OCI-M2 (cell line): ENCODE results near the gene PSMD12.
"Not testable (repeated sequence)": the region's sequence is repeated elsewhere in the genome, so short reads cannot be mapped to it uniquely, and the experiment has no call there.

Experiments
- DNase-seq: peaks from one replicate; lab custom pipeline; 2025; ENCODE audit not compliant: unreplicated experiment; lab: John Stamatoyannopoulos, UW

Gene PSMD12

DNA sequence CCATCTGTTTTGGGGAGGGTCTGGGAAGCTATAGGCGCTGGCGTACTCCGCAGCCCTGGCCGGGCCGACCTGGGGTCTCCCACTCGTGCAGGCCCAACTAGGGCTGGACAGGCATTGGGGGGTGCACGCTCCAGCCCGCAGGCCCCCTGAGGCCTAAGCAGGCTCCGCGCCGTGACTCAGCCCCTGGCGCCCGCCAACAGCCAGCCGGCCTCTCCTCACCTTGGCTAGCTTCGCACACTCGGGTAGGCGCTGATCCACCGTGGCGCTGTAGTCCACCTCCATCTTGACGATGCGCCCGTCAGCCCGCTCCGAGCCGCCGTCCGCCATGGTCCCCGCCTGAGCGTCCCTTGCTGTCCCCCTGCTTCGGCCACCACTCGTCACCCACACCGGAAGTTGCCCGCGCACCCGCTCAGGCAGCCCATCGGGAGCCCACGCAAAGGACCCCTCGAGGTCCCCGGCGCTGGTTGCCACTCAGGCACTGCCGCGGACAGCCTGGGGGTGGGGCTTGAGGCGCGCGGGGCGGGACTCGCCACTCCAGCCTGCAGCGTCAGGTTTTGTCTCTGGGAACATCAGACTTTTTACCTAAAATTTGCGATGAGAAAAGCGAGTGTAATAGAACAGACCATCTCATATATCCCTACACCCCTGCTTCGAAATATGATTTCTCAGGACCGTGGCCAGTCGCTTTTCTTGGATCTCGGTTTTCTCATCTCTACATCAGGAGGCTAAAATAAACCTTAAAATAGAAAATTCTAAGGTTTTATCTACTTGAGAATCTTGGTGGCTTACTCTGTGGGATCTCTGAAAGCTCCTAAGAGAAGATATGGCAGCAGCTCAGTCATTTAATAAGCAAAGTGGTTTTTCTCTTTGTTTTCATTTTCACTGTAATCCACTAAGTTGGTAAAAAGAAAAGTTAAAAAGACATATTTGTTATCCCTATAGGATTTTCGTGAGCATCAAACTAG, at the start of gene PSMD12:
PSMD12 (minus strand) TSS at position 385 of the 965 bp plus-strand sequence; CDS start at position 327, 58 bp downstream.
- no peak for DNase-seq

GRCh38 chr17:67415291-67415690, 48.9 kb upstream of the PSMD12 start:
- no peak for DNase-seq

DNA sequence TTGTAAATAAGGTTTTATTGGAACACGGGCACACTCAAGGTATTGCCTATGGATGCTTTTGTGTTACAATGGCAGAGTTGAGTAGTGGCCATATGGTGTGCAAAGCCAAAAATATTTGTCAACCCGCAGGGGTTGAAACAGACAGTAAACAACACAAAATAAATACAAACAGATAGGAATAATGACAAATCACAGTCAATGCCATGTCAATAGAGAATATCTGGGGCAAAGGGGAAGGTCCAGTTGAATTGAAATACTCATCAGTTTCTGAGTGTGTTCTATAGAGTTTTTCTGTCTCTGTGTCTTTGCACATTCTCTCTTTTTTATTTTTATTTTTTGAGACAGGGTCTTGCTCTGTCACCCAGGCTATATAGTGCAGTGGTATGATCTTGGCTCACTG, 48.2 kb upstream of the PSMD12 start:
- DNase-seq: no peak

DNA sequence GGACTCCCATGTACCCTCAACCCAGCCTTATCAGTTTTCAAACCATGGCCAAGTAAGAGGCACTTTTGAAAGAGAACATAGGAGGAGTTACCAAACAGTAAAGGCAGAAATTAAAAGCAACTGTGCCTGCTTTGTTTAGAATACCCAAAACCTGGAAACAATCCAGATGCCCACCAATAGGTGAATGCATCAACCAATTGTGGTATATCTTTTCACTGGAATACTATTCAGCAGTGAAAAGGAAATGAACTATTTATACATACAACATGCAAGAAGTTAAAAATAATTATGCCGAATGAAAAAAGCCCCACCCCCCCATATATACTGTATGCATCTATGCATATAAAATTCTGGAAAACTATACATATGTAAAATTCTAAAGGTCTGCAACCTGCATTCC, 47.8 kb upstream of the PSMD12 start:
- no peak for DNase-seq

DNA sequence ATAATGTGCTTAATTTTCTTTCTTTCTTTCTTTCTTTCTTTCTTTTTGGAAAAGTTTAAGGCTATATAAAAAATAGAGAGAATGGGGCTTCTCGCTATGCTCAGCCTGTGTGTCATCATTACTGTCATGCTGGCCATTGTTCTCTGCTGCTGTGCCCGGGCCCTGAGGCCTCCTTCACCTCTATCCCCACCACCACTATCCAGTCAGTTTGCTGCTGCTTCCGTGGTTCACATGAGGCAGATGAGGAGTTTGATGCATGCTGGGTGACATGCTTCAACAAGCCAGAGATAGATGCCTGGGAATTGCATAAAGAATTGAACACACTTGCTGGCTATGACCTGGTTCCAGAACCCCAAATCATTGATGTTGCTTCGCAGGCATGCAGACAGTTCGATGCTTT, 47.0 kb upstream of the PSMD12 start:
- DNase-seq: no peak

GRCh38 chr17:67412941-67413340, 46.6 kb upstream of the PSMD12 start:
- no peak for DNase-seq

GRCh38 chr17:67412032-67412431, 45.7 kb upstream of the PSMD12 start:
- no peak for DNase-seq

DNA sequence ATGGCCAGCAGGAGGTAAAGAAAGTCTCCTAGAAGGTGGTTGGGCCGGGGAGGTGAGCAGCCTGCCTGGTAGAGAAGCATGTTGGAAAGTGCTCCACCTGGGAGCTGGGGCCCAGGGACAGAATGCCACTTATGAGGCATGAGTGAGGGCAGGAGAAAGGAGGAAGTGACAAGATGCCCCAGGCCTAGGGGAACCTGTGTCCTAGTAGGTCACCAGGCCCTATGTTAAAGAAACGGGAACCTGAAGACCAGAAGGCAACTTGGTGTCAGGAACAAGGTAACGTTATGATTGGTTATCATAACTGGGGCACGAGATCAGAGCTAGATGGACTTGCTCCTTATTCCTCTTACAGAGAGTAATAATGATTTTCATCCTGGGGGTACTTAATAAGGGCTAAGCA, 45.0 kb upstream of the PSMD12 start:
- no peak for DNase-seq

- not testable (repeated sequence) for DNase-seq
These were observed 42.1 kb upstream of the PSMD12 start for GRCh38 chr17:67408455-67408830.

DNA sequence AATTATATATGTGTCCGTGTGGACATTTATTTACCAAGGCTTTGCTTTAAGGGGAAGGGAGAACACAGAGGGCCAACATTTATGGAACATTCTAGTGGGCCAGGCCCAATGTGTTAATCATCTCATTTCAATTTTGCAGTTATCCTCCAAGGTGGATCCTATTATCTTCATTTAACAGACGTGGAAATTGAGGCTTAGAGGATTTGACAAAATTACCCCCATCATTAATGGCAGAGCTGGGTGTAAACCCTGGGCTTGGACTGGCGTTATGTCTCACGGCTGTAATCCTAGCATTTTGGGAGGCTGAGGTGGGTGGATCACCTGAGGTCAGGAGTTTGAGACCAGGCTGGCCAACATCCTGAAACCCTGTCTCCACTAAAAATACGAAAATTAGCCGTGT, 37.1 kb upstream of the PSMD12 start:
- no peak for DNase-seq

DNA sequence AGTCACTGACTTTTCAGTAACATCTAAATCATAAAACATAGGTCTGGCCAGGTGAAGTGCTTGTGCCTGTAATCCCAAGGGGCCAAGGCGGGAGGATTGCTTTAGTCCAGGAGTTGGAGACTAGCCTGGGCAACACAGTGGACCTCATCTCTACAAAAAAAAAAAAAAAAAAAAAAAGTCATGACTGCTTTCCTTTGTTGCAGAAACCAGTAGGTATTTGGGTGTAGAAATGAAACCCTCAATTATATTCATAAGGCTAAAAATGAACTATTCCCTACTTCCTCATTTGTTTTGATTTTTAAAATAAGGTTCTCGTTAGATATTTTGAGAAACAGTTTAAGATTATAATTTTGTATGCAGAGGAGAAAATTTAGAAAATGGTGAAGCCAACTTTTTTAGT, 36.7 kb upstream of the PSMD12 start:
- no peak for DNase-seq

GRCh38 chr17:67401598-67402504, 35.5 kb upstream of the PSMD12 start:
- no peak for DNase-seq

DNA sequence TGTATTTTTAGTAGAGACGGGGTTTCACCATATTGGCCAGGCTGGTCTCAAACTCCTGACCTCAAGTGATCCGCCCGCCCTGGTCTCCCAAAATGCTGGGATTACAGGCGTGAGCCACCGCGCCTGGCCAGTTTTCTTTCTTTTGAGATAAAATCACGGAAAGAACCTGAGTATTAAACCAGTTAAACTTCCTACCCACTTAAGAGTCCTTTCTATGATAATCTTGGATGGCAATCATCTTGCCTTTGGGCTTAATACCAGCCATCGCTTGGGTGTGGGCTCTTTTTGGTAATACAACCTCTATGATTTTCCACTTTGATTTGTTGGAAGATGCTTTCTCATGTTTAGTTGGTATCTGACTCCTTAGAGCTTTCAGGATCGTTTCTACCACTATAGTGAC, 34.7 kb upstream of the PSMD12 start:
- no peak for DNase-seq

DNA sequence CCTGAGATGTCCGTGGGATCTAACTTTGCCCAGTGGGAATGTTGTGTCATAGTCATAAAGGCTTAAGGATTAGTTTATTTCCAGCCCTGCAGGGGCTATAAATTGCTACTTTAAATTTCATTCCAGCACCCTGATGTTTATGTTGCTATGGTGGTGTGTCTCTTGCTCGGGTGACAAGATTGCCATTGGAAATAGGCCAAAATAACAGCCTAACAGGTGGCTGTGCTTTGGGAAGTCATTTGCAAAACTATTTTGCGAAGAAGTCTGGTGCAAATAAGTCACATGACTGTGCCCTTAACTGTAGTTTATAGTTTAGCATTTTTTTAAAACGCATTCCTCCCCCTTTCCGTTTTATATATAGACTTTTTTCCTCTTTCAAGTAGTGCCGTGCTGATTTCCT, 33.8 kb upstream of the PSMD12 start:
- DNase-seq: no peak

DNA sequence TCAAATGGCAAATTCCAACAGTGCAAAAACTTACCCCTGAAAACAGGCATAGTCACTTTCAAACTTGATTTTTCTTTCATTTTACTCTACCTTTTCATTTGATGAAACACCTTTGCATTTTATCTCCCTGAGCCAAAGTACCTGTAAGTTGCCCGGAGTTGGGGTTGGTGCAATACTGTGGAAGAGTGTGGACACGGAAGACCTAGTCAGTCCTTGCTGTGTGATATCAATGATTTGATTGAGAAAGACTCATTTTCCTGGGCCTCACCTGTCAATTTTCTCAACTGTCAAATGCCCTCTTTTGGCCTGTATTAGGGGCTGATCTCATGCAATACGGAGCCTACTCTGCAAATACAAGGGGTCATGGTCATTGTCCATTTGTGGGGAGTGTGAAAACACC, 33.3 kb upstream of the PSMD12 start:
- no peak for DNase-seq

GRCh38 chr17:67393809-67394397, 27.5 kb upstream of the PSMD12 start:
- no peak for DNase-seq

- DNase-seq: no peak
These were observed 25.7 kb upstream of the PSMD12 start for GRCh38 chr17:67392111-67392510.

DNA sequence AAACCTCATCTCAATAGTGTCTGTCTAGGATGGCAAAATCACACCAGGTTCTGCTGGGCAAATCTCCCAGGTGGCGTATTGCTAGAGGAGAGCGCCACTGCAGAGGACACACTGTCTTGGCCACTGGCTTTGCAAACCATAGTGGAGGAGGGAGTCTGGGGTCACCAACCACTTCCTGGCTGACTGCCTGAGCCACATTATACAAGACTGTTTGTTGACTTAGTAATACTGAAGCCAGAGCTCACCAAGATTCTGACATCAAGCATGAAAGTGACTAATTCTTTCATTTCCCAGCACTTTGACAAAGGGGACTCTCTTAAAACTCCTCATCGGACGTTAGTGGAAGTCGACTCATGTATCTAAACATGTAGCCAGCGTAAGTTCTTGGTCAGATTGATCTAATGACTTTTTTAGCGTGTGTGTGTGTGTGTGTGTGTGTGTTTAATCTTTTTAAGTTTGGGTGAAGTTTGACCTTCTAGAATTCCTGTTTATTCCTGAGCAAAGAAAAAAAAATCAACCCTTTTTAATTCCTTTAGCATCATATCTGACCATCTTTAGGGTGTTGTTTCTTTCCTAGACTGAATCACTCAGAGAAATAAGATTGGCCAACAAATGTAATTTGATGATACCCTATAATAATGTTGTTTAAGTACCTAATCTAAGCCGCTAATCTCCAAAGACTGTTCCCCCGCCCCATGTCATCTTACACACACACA, 24.4 kb upstream of the PSMD12 start:
- DNase-seq: no peak

DNA sequence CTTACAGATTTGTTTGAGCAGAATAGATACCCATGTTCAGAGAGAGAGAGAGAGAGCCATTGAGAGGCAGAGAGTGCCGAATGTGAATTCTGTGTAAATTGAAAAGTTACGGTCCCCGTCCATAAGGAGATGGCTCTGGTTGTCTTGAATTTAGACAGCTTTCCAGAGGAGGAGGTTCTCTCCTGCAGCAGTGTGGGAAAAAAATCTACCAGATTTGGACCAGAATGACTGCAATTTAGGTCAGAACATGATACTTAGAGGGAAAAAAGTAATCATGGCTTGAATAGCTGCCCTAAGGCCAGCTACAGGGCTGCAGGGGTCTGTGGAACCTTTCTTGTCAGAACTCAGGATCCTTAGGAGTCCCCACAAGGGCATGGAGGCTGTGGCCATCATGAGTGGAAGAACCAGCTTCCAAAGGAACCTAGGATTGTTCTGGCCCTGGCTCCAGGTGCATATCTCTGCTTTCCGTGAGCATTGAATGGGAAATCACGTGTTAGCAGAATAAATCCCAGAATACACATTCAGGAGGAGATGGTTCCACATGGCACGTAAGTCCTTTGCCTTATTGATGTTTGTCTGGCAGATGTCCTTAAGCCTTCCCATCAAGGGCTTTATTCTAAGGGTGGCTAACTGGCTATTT, 23.7 kb upstream of the PSMD12 start:
- no peak for DNase-seq

GRCh38 chr17:67388986-67389385, 22.6 kb upstream of the PSMD12 start:
- no peak for DNase-seq
